Progenitor cell of endocrine pancreas (in vitro differentiated cells): ENCODE results near the gene ABCC2. TPM values are rescaled to one million over a fixed set of nuclear protein-coding genes. Genes with fewer than 3 reads are reported as not detected.
A peak's percentile ranks its signal among the peaks of the same experiment; 100 is the strongest.
"Not testable (repeated sequence)": the region's sequence is repeated elsewhere in the genome, so short reads cannot be mapped to it uniquely, and the experiment has no call there.

Source experiments
- DNase-seq: peaks from one replicate; pipeline ENCODE4 v3.0.0; 2021; ENCODE audit warnings: low spot score; ENCODE audit not compliant: unreplicated experiment
- H3K27ac Mint-ChIP-seq: 2 replicates; pipeline ENCODE4 v1.8.0; 2021; ENCODE audit warnings: mild to moderate bottlenecking, moderate library complexity, mixed read lengths
- H3K27me3 Mint-ChIP-seq: 2 replicates; pipeline ENCODE4 v1.8.0; 2021; ENCODE audit warnings: mixed read lengths
- H3K36me3 Mint-ChIP-seq: 2 replicates; pipeline ENCODE4 v1.8.0; 2022; ENCODE audit warnings: mixed read lengths; ENCODE audit not compliant: insufficient read depth
- H3K4me1 Mint-ChIP-seq: 2 replicates; pipeline ENCODE4 v1.8.0; 2021; ENCODE audit warnings: low read depth, mixed read lengths
- H3K4me3 Mint-ChIP-seq: 2 replicates; pipeline ENCODE4 v1.8.0; 2021; ENCODE audit warnings: low read depth, mild to moderate bottlenecking, moderate library complexity, mixed read lengths
- H3K9me3 Mint-ChIP-seq: 2 replicates; pipeline ENCODE4 v1.8.0; 2021; ENCODE audit warnings: low read depth, mixed read lengths
- total RNA-seq: library from RNA; stranded (reverse); gene quantifications from 2 replicates; pipeline ENCODE4 v1.2.1, GENCODE V29; 2021
- TF ChIP-seq, protein P1 (sequence below): fragments of 200-600 bp; sonication (generic); IDR thresholded peaks from one replicate; pipeline ENCODE4 v1.5.0; 2021; ENCODE audit warnings: antibody characterized with exemption, mild to moderate bottlenecking; ENCODE audit not compliant: unreplicated experiment

The ABCC2 gene
- total RNA-seq, 1 donor from 2014 or later: 0.89 TPM

DNA sequence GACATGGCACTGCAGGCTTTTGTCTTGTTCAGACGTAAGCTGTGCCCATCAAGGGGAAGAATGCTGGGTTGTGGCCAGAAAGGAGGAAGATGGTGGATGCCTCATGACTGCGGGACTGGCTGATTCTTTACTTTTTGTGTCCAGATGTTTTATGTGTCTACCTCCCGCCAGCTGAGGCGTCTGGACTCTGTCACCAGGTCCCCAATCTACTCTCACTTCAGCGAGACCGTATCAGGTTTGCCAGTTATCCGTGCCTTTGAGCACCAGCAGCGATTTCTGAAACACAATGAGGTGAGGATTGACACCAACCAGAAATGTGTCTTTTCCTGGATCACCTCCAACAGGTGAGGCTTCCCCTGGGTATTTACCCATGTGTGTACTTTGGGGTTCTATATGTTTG is 53.5 kb downstream of the ABCC2 start:
- H3K27me3 Mint-ChIP-seq: no peaks in the 10 kb centered on the region
- no peaks in the 10 kb centered on the region for H3K4me1 Mint-ChIP-seq
- TF ChIP-seq, protein P1, sequence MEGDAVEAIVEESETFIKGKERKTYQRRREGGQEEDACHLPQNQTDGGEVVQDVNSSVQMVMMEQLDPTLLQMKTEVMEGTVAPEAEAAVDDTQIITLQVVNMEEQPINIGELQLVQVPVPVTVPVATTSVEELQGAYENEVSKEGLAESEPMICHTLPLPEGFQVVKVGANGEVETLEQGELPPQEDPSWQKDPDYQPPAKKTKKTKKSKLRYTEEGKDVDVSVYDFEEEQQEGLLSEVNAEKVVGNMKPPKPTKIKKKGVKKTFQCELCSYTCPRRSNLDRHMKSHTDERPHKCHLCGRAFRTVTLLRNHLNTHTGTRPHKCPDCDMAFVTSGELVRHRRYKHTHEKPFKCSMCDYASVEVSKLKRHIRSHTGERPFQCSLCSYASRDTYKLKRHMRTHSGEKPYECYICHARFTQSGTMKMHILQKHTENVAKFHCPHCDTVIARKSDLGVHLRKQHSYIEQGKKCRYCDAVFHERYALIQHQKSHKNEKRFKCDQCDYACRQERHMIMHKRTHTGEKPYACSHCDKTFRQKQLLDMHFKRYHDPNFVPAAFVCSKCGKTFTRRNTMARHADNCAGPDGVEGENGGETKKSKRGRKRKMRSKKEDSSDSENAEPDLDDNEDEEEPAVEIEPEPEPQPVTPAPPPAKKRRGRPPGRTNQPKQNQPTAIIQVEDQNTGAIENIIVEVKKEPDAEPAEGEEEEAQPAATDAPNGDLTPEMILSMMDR: no peak
- H3K9me3 Mint-ChIP-seq: peaks cover 3% of the 10 kb centered on the region
- H3K36me3 Mint-ChIP-seq: peaks cover 5% of the 10 kb centered on the region
- H3K4me3 Mint-ChIP-seq: no peak overlapping the region
- no peak overlapping the region for H3K27ac Mint-ChIP-seq
- no peak for DNase-seq

DNA sequence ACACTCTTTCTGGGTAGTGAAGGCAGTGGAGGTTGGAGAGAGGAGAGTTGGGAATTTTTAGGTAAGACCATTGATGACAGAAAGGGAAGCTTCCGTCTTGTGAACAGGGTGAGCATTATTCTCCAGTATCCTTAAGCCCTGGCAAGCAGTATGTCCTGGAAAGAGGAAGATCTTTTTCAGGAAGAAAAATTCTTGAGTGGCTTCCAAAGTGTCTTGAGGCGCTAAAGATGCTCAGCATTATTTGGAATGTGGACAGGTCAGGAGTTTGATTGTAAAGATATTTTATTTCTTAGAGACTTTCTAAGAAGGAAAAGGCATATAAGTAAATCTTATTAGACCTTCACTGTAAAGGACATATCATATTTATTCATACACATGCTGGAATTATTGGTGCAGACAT is 54.3 kb downstream of the ABCC2 start:
- TF ChIP-seq, protein P1: no peak
- peaks cover 5% of the 10 kb centered on the region for H3K9me3 Mint-ChIP-seq
- no peak for DNase-seq
- H3K27me3 Mint-ChIP-seq: no peaks in the 10 kb centered on the region
- H3K4me3 Mint-ChIP-seq: no peak overlapping the region
- no peaks in the 10 kb centered on the region for H3K4me1 Mint-ChIP-seq
- peak overlapping the region; percentile 43 for H3K27ac Mint-ChIP-seq
- peaks cover 6% of the 10 kb centered on the region for H3K36me3 Mint-ChIP-seq

DNA sequence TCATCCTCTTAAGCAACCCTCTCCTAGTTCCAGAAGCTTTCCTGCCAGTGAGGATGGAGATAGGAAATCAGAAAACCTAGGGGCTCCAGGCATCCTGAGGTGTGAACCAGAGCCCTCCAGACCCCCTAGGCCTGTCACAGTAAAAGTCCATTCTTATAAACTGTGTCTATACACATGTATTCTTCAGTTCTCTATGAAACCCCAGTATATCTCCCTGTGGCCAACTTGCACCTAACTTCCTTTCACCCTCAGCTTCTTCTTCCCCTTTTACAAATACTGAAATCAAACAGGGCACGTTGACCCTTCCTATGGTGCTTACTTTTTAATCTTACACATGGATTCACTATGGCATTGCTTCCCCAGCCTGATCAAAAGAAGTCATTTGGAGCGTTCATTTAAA is 58.4 kb downstream of the ABCC2 start:
- not testable (repeated sequence) for H3K4me1 Mint-ChIP-seq, H3K27me3 Mint-ChIP-seq, H3K9me3 Mint-ChIP-seq, H3K4me3 Mint-ChIP-seq, DNase-seq, H3K36me3 Mint-ChIP-seq
- peak overlapping the region; percentile 81 for H3K27ac Mint-ChIP-seq

DNA sequence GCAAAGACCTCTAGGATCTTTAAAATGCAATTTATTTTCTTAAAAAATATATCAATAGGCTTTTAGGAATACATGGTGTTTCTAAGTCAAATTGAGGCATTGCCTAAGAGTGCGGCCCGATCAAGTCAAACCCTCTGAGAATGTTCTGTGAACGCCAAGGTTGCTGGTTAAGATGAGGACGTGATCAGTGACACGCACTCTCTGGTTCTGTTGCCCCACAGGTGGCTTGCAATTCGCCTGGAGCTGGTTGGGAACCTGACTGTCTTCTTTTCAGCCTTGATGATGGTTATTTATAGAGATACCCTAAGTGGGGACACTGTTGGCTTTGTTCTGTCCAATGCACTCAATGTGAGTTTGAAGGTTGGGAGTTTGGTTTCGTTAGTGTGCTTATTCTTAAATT is 59.3 kb downstream of the ABCC2 start:
- no peak for DNase-seq
- H3K27ac Mint-ChIP-seq: no peak overlapping the region
- TF ChIP-seq, protein P1: no peak
- peaks cover 2% of the 10 kb centered on the region for H3K4me1 Mint-ChIP-seq
- peaks cover 5% of the 10 kb centered on the region for H3K9me3 Mint-ChIP-seq
- no peaks in the 10 kb centered on the region for H3K27me3 Mint-ChIP-seq
- H3K4me3 Mint-ChIP-seq: no peak overlapping the region
- peaks cover 3% of the 10 kb centered on the region for H3K36me3 Mint-ChIP-seq

DNA sequence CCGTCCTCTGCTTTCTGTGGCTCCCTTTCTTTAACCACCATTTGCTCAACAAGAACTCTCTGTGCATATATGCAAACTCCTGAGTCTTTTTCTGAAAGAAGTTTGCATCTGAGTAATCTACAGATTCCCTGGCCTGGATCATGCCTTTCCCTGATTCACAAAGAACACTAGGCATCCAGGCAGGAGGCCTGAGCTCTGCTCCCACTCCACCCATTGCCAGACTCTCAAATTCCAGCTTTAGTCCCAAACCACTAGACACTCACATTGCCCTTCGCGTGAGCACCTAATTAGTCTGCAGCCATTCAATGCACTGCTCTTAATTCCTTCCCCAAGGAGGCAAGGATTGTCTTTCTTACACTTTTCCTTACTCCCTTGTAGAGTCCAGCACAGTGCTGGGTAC is 60.9 kb downstream of the ABCC2 start:
- Mint-ChIP-seq H3K27ac (no peak overlapping the region), H3K36me3 (peaks cover 3% of the 10 kb centered on the region), H3K27me3 (no peaks in the 10 kb centered on the region), H3K4me1 (peaks cover 2% of the 10 kb centered on the region), H3K9me3 (peaks cover 5% of the 10 kb centered on the region), H3K4me3 (no peak overlapping the region)
- no peak for DNase-seq
- TF ChIP-seq, protein P1: no peak

DNA sequence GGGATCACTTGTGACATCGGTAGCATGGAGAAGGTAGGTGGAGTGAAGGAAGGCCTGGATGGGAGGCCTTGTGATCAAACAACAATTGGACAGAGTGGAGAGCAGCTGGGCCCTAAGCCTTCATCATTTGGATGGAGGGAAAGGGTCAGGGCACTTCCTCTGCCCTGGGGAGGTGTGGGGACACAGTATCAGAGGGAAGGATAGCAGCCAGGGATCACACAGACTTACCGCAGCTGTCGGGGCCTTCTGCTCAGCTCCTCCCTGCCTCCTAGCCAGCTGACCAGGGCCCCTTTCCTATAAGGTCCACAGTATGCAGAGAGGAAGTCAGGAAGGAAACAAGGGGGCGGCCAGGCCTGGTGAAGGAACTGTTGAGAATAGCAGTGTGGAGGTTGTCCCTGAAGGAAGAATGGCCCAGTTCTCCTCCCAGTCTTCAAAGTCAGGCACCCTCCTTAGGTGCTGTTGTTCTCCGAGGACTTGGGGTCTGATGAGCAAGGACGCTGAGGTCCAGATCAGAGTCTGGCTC is 62.1 kb downstream of the ABCC2 start:
- Mint-ChIP-seq H3K36me3 (peaks cover 3% of the 10 kb centered on the region), H3K4me3 (no peak overlapping the region), H3K9me3 (peaks cover 5% of the 10 kb centered on the region), H3K27me3 (no peaks in the 10 kb centered on the region), H3K4me1 (peaks cover 5% of the 10 kb centered on the region), H3K27ac (no peak overlapping the region)
- TF ChIP-seq, protein P1: no peak
- no peak for DNase-seq
